Fibroblast of skin of abdomen (primary cell): ENCODE data around the gene RNF111. TPM values are rescaled to one million over a fixed set of nuclear protein-coding genes. Genes with fewer than 3 reads are reported as not detected.

Experiments
- DNase-seq: peaks from one replicate; pipeline ENCODE4 v3.0.0-alpha.2; 2013
- polyA plus RNA-seq, 2 experiments: library from polyadenylated mRNA; unstranded; fragments of 120-200 nt; gene quantifications; one replicate each; pipeline ENCODE4 v1.2.1, GENCODE V29; 2013; ENCODE audit not compliant: insufficient read length in 2 of 2

RNF111 gene
- polyA plus RNA-seq (2013, experiment 1 of 2; ENCODE audit: insufficient read length): 27.8 TPM
- 26.1 TPM for polyA plus RNA-seq (2013, experiment 2 of 2; ENCODE audit: insufficient read length)

GRCh38 chr15:58987491-58988005, at the start of gene RNF111:
RNF111 (plus strand) TSS chr15:58987663; CDS start chr15:59030823, 43,160 bp downstream.
- DNase-seq: peak; percentile 97

GRCh38 chr15:58947179-58947578, 40.3 kb upstream of the RNF111 start:
- no peak for DNase-seq

- DNase-seq: peak; percentile 73
Measured at GRCh38 chr15:58951388-58952007, 36.0 kb upstream of the RNF111 start.

- DNase-seq: peak; percentile 26
Measured at GRCh38 chr15:58952751-58953150, 34.7 kb upstream of the RNF111 start.

- DNase-seq: peak; percentile 64
Measured at GRCh38 chr15:58957101-58957973, 30.1 kb upstream of the RNF111 start.

- no peak for DNase-seq
Measured at GRCh38 chr15:58958811-58959210, 28.7 kb upstream of the RNF111 start.

GRCh38 chr15:58962136-58962535, 25.3 kb upstream of the RNF111 start:
- no peak for DNase-seq

GRCh38 chr15:58962662-58963565, 24.5 kb upstream of the RNF111 start:
- peak; percentile 54 for DNase-seq

- peak; percentile 68 for DNase-seq
Measured at GRCh38 chr15:58966698-58967097, 20.8 kb upstream of the RNF111 start.

GRCh38 chr15:58967479-58967878, 20.0 kb upstream of the RNF111 start:
- DNase-seq: no peak

- no peak for DNase-seq
Measured at GRCh38 chr15:58977887-58978286, 9.6 kb upstream of the RNF111 start.

GRCh38 chr15:58980351-58980939, 7.0 kb upstream of the RNF111 start:
- peak; percentile 27 for DNase-seq

- DNase-seq: no peak
Measured at GRCh38 chr15:58981808-58982475, 5.5 kb upstream of the RNF111 start.

- no peak for DNase-seq
Measured at GRCh38 chr15:58983261-58983660, 4.2 kb upstream of the RNF111 start.

- peak; percentile 20 for DNase-seq
Measured at GRCh38 chr15:58985443-58985842, 2.0 kb upstream of the RNF111 start.

GRCh38 chr15:58987036-58987435, 427 bp upstream of the RNF111 start:
- no peak for DNase-seq

- DNase-seq: peak; percentile 43
Measured at GRCh38 chr15:58988006-58988785, 733 bp downstream of the RNF111 start.

- DNase-seq: no peak
Measured at GRCh38 chr15:58992181-58992580, 4.7 kb downstream of the RNF111 start.

- DNase-seq: no peak
Measured at GRCh38 chr15:58994906-58995453, 7.5 kb downstream of the RNF111 start.

GRCh38 chr15:58999694-59000093, 12.2 kb downstream of the RNF111 start:
- DNase-seq: no peak
